ENCODE data around the gene VPS18.

DNA sequence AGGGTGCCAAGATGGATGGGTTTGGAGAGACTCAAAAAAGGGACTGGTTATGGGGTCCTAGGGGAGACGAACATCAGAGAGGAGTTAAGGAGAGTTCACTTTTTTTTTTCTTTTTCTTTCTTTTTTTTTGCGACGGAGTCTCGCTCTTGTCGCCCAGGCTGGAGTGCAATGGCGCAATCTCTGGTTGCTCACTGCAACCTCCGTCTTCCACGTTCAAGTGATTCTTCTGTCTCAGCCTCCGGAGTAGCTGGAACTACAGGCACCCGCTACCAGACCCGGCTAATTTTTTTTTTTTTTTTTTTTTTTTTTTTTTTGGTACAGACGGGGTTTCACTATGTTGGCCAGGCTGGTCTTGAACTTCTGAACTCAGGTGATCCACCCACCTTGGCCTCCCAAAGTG is 49.2 kb upstream of the VPS18 start:
- TF ChIP-seq, protein P1, sequence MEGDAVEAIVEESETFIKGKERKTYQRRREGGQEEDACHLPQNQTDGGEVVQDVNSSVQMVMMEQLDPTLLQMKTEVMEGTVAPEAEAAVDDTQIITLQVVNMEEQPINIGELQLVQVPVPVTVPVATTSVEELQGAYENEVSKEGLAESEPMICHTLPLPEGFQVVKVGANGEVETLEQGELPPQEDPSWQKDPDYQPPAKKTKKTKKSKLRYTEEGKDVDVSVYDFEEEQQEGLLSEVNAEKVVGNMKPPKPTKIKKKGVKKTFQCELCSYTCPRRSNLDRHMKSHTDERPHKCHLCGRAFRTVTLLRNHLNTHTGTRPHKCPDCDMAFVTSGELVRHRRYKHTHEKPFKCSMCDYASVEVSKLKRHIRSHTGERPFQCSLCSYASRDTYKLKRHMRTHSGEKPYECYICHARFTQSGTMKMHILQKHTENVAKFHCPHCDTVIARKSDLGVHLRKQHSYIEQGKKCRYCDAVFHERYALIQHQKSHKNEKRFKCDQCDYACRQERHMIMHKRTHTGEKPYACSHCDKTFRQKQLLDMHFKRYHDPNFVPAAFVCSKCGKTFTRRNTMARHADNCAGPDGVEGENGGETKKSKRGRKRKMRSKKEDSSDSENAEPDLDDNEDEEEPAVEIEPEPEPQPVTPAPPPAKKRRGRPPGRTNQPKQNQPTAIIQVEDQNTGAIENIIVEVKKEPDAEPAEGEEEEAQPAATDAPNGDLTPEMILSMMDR (IDR thresholded peaks at IDR 0.05): no peak
- TF ChIP-seq POLR2A (IDR thresholded peaks at IDR 0.05): no peak
